NCI-H2107 treated with DMSO at 0.1 percent for 48 hours (cell line): Measurements from ENCODE around the gene NR5A1.
A peak's percentile ranks its signal among the peaks of the same experiment; 100 is the strongest.

ENCODE experiments used
- DNase-seq: peaks from one replicate; lab custom pipeline; 2025; ENCODE audit not compliant: unreplicated experiment; lab: John Stamatoyannopoulos, UW

Gene NR5A1

GRCh38 chr9:124467410-124468060 lies 39.7 kb downstream of the NR5A1 start:
- DNase-seq = no peak

- no peak for DNase-seq
Observed at GRCh38 chr9:124465736-124466135, 41.5 kb downstream of the NR5A1 start.

GRCh38 chr9:124462739-124463138 lies 44.5 kb downstream of the NR5A1 start:
- DNase-seq = no peak

- DNase-seq = no peak
Observed at GRCh38 chr9:124458441-124458840, 48.8 kb downstream of the NR5A1 start.

GRCh38 chr9:124457887-124458431 lies 49.2 kb downstream of the NR5A1 start:
- no peak for DNase-seq

GRCh38 chr9:124457079-124457886 lies 49.9 kb downstream of the NR5A1 start:
- no peak for DNase-seq

- no peak for DNase-seq
Observed at GRCh38 chr9:124456341-124457078, 50.7 kb downstream of the NR5A1 start.

- no peak for DNase-seq
Observed at GRCh38 chr9:124455820-124456219, 51.4 kb downstream of the NR5A1 start.

GRCh38 chr9:124454791-124455443 lies 52.3 kb downstream of the NR5A1 start:
- DNase-seq = no peak

- no peak for DNase-seq
Observed at GRCh38 chr9:124454296-124454695, 52.9 kb downstream of the NR5A1 start.

- no peak for DNase-seq
Observed at GRCh38 chr9:124453586-124454191, 53.5 kb downstream of the NR5A1 start.

- DNase-seq = no peak
Observed at GRCh38 chr9:124452841-124453585, 54.2 kb downstream of the NR5A1 start.

GRCh38 chr9:124452326-124452725 lies 54.9 kb downstream of the NR5A1 start:
- DNase-seq = no peak

GRCh38 chr9:124450931-124451661 lies 56.1 kb downstream of the NR5A1 start:
- no peak for DNase-seq

GRCh38 chr9:124450241-124450924 lies 56.8 kb downstream of the NR5A1 start, which contains the start of gene ADGRD2:
Gene ADGRD2 (plus strand): TSS chr9:124450451. CDS start chr9:124451667, 1,216 bp downstream.
- DNase-seq = peak; percentile 3

- no peak for DNase-seq
Observed at GRCh38 chr9:124449381-124450151, 57.6 kb downstream of the NR5A1 start.

GRCh38 chr9:124448019-124448418 lies 59.2 kb downstream of the NR5A1 start:
- no peak for DNase-seq

GRCh38 chr9:124447297-124447661 lies 59.9 kb downstream of the NR5A1 start:
- no peak for DNase-seq
